CD8-positive, alpha-beta memory T cell (primary cell): Measurements from ENCODE around the gene LRRFIP1. TPM values are rescaled to one million over a fixed set of nuclear protein-coding genes. Genes with fewer than 3 reads are reported as not detected.

Experiments
- CTCF ChIA-PET: fragments of 350-600 bp; sonication (Branson Sonifier 250); formaldehyde crosslinking; loops from one replicate; lab custom pipeline; 2021; ENCODE audit warnings: antibody characterized with exemption; lab: Charles Lee
- POLR2A ChIA-PET: fragments of 350-600 bp; sonication (Branson Sonifier 250); formaldehyde crosslinking; loops from one replicate; lab custom pipeline; 2021; ENCODE audit warnings: antibody characterized with exemption; lab: Charles Lee
- DNase-seq, 5 donors: peaks; one replicate each; pipeline versions ENCODE4 v3.0.0 to v3.0.0-alpha.2; 2020 to 2022; ENCODE audit warnings: mixed read lengths in 1 of 5
- H3K27ac ChIP-seq: one replicate; pipeline ENCODE4 v1.7.0; 2013; ENCODE audit warnings: low read depth, mild to moderate bottlenecking, low read length, moderate library complexity
- H3K27me3 ChIP-seq: 2 replicates; pipeline ENCODE4 v1.7.0; 2013; ENCODE audit warnings: low read length, mild to moderate bottlenecking; ENCODE audit not compliant: insufficient read depth, poor library complexity, severe bottlenecking
- H3K36me3 ChIP-seq: 2 replicates; pipeline ENCODE4 v1.7.0; 2013; ENCODE audit warnings: mild to moderate bottlenecking, low read length, moderate library complexity; ENCODE audit not compliant: insufficient read depth
- H3K4me1 ChIP-seq: 2 replicates; pipeline ENCODE4 v1.7.0; 2013; ENCODE audit warnings: mild to moderate bottlenecking, low read length, moderate library complexity; ENCODE audit not compliant: insufficient read depth
- H3K4me3 ChIP-seq: 2 replicates; pipeline ENCODE4 v1.7.0; 2013; ENCODE audit warnings: mild to moderate bottlenecking, low read length
- H3K9me3 ChIP-seq: 2 replicates; pipeline ENCODE4 v1.7.0; 2013; ENCODE audit warnings: mild to moderate bottlenecking, low read length
- H3K27ac Mint-ChIP-seq, 8 donors: one replicate each; pipeline ENCODE4 v1.8.0; 2020 to 2021; ENCODE audit warnings: mixed read lengths in 8 of 8, mild to moderate bottlenecking in 6 of 8, inconsistent platforms in 3 of 8, moderate library complexity in 3 of 8
- H3K27me3 Mint-ChIP-seq, 2 donors: one replicate each; pipeline ENCODE4 v1.8.0; 2020 to 2021; ENCODE audit warnings: mixed read lengths in 2 of 2, mild to moderate bottlenecking in 1 of 2, moderate library complexity in 1 of 2
- H3K36me3 Mint-ChIP-seq, 3 donors: one replicate each; pipeline ENCODE4 v1.8.0; 2020 to 2021; ENCODE audit warnings: mixed read lengths in 3 of 3, inconsistent platforms in 1 of 3, mild to moderate bottlenecking in 1 of 3
- H3K4me1 Mint-ChIP-seq, 3 donors: one replicate each; pipeline ENCODE4 v1.8.0; 2020 to 2021; ENCODE audit warnings: mixed read lengths in 3 of 3, inconsistent platforms in 1 of 3, mild to moderate bottlenecking in 1 of 3
- H3K4me3 Mint-ChIP-seq, 7 donors: one replicate each; pipeline ENCODE4 v1.8.0; 2020 to 2021; ENCODE audit warnings: mixed read lengths in 7 of 7, mild to moderate bottlenecking in 6 of 7, moderate library complexity in 4 of 7, inconsistent platforms in 2 of 7
- H3K9me3 Mint-ChIP-seq, 5 donors: one replicate each; pipeline ENCODE4 v1.8.0; 2020 to 2022; ENCODE audit warnings: mixed read lengths in 5 of 5, mild to moderate bottlenecking in 3 of 5, moderate library complexity in 2 of 5, inconsistent platforms in 1 of 5
- polyA plus RNA-seq: library from polyadenylated mRNA; unstranded; fragments of 300-500 nt; fragmentation: Illumina TruSeq; gene quantifications from one replicate; pipeline ENCODE4 v1.2.3, GENCODE V29; 2021
- total RNA-seq, 2 experiments: library from RNA; stranded (reverse); gene quantifications; one replicate each; pipeline ENCODE4 v1.2.3, GENCODE V29; 2021

LRRFIP1 gene
- total and polyA plus RNA-seq, 3 experiments from 2014 or later = 128 to 192 (median 188) TPM

GRCh38 chr2:237791977-237792727 is 164.8 kb downstream of the LRRFIP1 start:
- ChIA-PET CTCF (no interaction called here), POLR2A (no interaction called here)
- H3K4me1 ChIP-seq = no peaks in the 10 kb centered on the region
- no peaks in the 10 kb centered on the region for H3K36me3 ChIP-seq
- peaks cover 3 to 12% (median 7%) of the 10 kb centered on the region in 3 donors for H3K4me1 Mint-ChIP-seq
- peaks cover 0 to 4% of the 10 kb centered on the region in 2 donors for H3K27me3 Mint-ChIP-seq
- H3K36me3 Mint-ChIP-seq = peaks cover 5 to 8% (median 7%) of the 10 kb centered on the region in 3 donors
- no peaks in the 10 kb centered on the region for H3K27me3 ChIP-seq
- no peak overlapping the region for H3K4me3 Mint-ChIP-seq
- H3K9me3 Mint-ChIP-seq = peaks cover 0 to 5% (median 2%) of the 10 kb centered on the region in 5 donors
- no peak for DNase-seq
- no peak overlapping the region for H3K4me3 ChIP-seq
- H3K9me3 ChIP-seq = no peaks in the 10 kb centered on the region
- no peak overlapping the region for H3K27ac Mint-ChIP-seq
- H3K27ac ChIP-seq = no peak overlapping the region

DNA sequence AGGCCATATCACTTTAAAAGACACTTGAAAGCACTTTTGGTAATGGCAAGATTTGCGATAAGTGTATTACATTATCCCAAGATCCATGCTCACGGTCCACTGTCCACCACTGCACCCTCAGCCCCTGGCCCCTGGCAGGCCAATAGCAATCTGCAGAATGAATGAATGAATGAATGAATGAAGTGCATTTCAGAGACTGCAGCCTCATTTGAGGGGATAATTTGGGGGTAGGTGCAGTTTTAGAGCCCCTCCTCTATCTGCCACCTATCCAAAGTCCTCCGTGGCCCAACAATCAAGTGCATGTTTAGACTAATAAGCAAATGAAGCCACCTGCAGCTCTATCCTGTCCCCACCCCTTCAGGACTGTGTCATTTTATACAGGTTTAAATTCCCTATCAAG is 169.9 kb downstream of the LRRFIP1 start:
- no peak for DNase-seq
- H3K9me3 Mint-ChIP-seq = peaks cover 0 to 2% (median 0%) of the 10 kb centered on the region in 5 donors
- Histone ChIP-seq H3K4me3 (no peak overlapping the region), H3K27ac (no peak overlapping the region), H3K9me3 (no peaks in the 10 kb centered on the region), H3K27me3 (no peaks in the 10 kb centered on the region), H3K4me1 (no peaks in the 10 kb centered on the region), H3K36me3 (no peaks in the 10 kb centered on the region)
- ChIA-PET CTCF (no interaction called here), POLR2A (no interaction called here)
- no peak overlapping the region for H3K4me3 Mint-ChIP-seq
- H3K27ac Mint-ChIP-seq = no peak overlapping the region
- peaks cover 1 to 6% (median 2%) of the 10 kb centered on the region in 3 donors for H3K36me3 Mint-ChIP-seq
- H3K4me1 Mint-ChIP-seq = no peaks in the 10 kb centered on the region
- no peaks in the 10 kb centered on the region for H3K27me3 Mint-ChIP-seq

DNA sequence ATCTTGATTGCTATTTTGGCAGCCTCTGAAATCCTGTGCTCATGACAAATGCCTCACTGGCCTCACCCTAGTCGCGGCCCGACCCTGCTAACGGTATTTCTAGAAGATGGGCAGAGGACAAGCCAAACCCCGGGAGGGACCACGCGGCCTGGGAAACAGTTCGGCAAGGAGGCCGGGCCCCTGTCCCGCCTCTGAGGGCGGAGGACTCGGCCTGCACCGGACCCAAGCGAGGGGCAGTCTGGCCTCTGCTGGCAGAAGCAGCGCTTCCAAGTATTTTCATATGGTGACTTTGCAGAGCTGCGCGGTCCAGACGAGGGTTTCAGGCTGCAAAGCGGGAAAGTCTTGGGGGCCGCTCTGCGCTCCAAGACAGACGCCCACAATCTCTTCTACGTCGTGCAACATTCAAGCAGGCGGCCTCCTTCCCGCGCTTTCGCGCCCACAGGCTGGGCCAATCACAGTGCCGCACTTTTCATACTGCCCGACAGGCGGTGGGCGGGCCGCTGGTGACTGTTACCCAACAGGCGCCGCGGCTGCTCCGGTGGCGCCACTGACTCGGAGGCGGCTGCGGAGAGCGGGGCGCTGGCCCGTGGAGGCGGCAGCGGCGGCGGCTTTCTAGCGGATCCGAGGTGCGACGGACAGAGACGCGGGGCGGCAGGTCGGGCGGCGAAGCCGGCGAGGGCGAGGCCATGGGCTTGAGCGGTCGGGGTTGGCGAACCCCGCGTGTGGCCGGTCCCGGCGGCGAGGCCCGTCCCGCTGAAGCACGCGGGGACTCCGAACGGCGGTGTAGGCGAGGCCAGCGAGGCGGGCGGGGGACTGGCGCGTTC is 171.1 kb downstream of the LRRFIP1 start, which contains the start of gene RBM44:
Gene RBM44 (plus strand): TSS at position 544 of the 824 bp plus-strand sequence. CDS start 14,831 bp downstream, outside the sequence.
- DNase-seq = no peak
- Mint-ChIP-seq H3K4me3 (no peak within 1 kb of the TSS), H3K9me3 (peaks cover 0 to 2% (median 0%) of the 10 kb centered on the region in 5 donors), H3K36me3 (peaks cover 1 to 6% (median 3%) of the 10 kb centered on the region in 3 donors), H3K27ac (no peak within 1 kb of the TSS), H3K27me3 (no peaks in the 10 kb centered on the region), H3K4me1 (no peaks in the 10 kb centered on the region)
- H3K27ac ChIP-seq = no peak within 1 kb of the TSS
- ChIA-PET CTCF (no interaction called here), POLR2A (no interaction called here)
- no peaks in the 10 kb centered on the region for H3K9me3 ChIP-seq
- no peak within 1 kb of the TSS for H3K4me3 ChIP-seq
- H3K4me1 ChIP-seq = no peaks in the 10 kb centered on the region
- H3K27me3 ChIP-seq = no peaks in the 10 kb centered on the region
- no peaks in the 10 kb centered on the region for H3K36me3 ChIP-seq

- no peak overlapping the region for H3K4me3 Mint-ChIP-seq
- H3K4me1 ChIP-seq = no peaks in the 10 kb centered on the region
- H3K36me3 ChIP-seq = no peaks in the 10 kb centered on the region
- ChIA-PET POLR2A (no interaction called here), CTCF (no interaction called here)
- H3K27me3 ChIP-seq = no peaks in the 10 kb centered on the region
- no peak overlapping the region for H3K27ac Mint-ChIP-seq
- H3K27me3 Mint-ChIP-seq = no peaks in the 10 kb centered on the region
- H3K4me1 Mint-ChIP-seq = no peaks in the 10 kb centered on the region
- no peak overlapping the region for H3K4me3 ChIP-seq
- no peak for DNase-seq
- H3K36me3 Mint-ChIP-seq = peaks cover 1 to 6% (median 3%) of the 10 kb centered on the region in 3 donors
- no peaks in the 10 kb centered on the region for H3K9me3 ChIP-seq
- no peak overlapping the region for H3K27ac ChIP-seq
- peaks cover 0 to 2% (median 0%) of the 10 kb centered on the region in 5 donors for H3K9me3 Mint-ChIP-seq
Measured at GRCh38 chr2:237799060-237799428, 171.7 kb downstream of the LRRFIP1 start.

DNA sequence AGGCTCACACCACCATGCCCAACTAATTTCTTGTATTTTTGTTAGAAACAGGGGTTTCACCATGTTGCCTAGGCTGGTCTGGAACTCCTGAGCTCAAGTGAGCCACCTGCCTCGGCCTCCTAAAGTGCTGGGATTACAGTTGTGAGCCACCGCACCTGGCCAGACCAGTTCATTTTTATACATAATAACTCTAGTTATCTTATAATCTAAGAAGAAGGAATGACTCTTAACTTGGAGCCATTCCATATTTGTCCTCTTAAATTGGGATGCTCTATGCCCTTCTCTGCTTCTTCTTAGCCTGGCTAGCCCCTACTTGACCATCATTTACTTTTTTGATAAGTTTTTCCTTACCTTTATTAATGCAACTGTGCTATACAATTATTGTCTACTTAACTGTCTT is 174.1 kb downstream of the LRRFIP1 start:
- H3K9me3 ChIP-seq = no peaks in the 10 kb centered on the region
- no peaks in the 10 kb centered on the region for H3K4me1 Mint-ChIP-seq
- peaks cover 0 to 2% (median 0%) of the 10 kb centered on the region in 5 donors for H3K9me3 Mint-ChIP-seq
- H3K27ac ChIP-seq = no peak overlapping the region
- ChIA-PET POLR2A (no interaction called here), CTCF (no interaction called here)
- peaks cover 0 to 6% of the 10 kb centered on the region in 2 donors for H3K27me3 Mint-ChIP-seq
- no peak overlapping the region for H3K4me3 ChIP-seq
- peaks cover 1 to 6% (median 2%) of the 10 kb centered on the region in 3 donors for H3K36me3 Mint-ChIP-seq
- H3K27me3 ChIP-seq = peaks cover 3% of the 10 kb centered on the region
- no peak for DNase-seq
- no peaks in the 10 kb centered on the region for H3K36me3 ChIP-seq
- no peak overlapping the region for H3K27ac Mint-ChIP-seq
- H3K4me1 ChIP-seq = no peaks in the 10 kb centered on the region
- no peak overlapping the region for H3K4me3 Mint-ChIP-seq

GRCh38 chr2:237806334-237806733 is 178.9 kb downstream of the LRRFIP1 start:
- no peaks in the 10 kb centered on the region for H3K9me3 Mint-ChIP-seq

GRCh38 chr2:237815637-237816036 is 188.2 kb downstream of the LRRFIP1 start:
- no peaks in the 10 kb centered on the region for H3K4me1 ChIP-seq
- H3K4me3 Mint-ChIP-seq = no peak overlapping the region
- DNase-seq = no peak
- no peaks in the 10 kb centered on the region for H3K9me3 ChIP-seq
- no peaks in the 10 kb centered on the region for H3K9me3 Mint-ChIP-seq
- H3K27ac Mint-ChIP-seq = no peak overlapping the region
- no peaks in the 10 kb centered on the region for H3K4me1 Mint-ChIP-seq
- H3K36me3 ChIP-seq = no peaks in the 10 kb centered on the region
- H3K4me3 ChIP-seq = no peak overlapping the region
- H3K27me3 Mint-ChIP-seq = no peaks in the 10 kb centered on the region
- no peak overlapping the region for H3K27ac ChIP-seq
- ChIA-PET CTCF (no interaction called here), POLR2A (no interaction called here)
- peaks cover 0 to 9% (median 0%) of the 10 kb centered on the region in 3 donors for H3K36me3 Mint-ChIP-seq
- H3K27me3 ChIP-seq = no peaks in the 10 kb centered on the region

More at GRCh38 chr2:237806334-237806733, 178.9 kb downstream of the LRRFIP1 start:
- Mint-ChIP-seq H3K27me3 (peaks cover 0 to 6% of the 10 kb centered on the region in 2 donors), H3K27ac (no peak overlapping the region), H3K4me3 (no peak overlapping the region), H3K4me1 (no peaks in the 10 kb centered on the region), H3K36me3 (peaks cover 0 to 2% (median 0%) of the 10 kb centered on the region in 3 donors)
- H3K27me3 ChIP-seq = peaks cover 5% of the 10 kb centered on the region
- H3K36me3 ChIP-seq = no peaks in the 10 kb centered on the region
- no peak overlapping the region for H3K27ac ChIP-seq
- H3K4me1 ChIP-seq = no peaks in the 10 kb centered on the region
- ChIA-PET POLR2A (no interaction called here), CTCF (no interaction called here)
- no peak overlapping the region for H3K4me3 ChIP-seq
- H3K9me3 ChIP-seq = no peaks in the 10 kb centered on the region
- DNase-seq = no peak

DNA sequence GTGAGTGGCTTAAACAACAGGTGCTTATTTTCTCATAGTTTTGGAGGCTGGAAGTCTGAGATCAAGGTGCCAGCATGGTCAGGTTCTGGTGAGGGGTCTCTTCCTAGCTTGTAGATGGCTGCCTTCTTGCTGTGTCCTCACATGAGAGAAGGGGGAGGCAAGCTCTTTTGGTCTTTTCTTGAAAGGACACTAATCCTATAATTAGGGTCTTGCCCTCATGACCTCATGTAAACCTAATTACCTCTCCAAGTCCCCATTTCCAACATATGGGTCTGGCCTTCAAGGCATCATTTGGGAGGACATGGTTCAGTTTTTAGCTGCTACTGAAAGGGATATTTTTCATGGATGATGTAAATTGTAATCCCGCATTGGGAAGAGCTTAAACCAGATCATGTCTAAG is 189.1 kb downstream of the LRRFIP1 start:
- H3K27me3 ChIP-seq = no peaks in the 10 kb centered on the region
- Mint-ChIP-seq H3K4me1 (no peaks in the 10 kb centered on the region), H3K27ac (no peak overlapping the region), H3K27me3 (no peaks in the 10 kb centered on the region), H3K9me3 (no peaks in the 10 kb centered on the region), H3K4me3 (no peak overlapping the region), H3K36me3 (peaks cover 0 to 9% (median 0%) of the 10 kb centered on the region in 3 donors)
- no peaks in the 10 kb centered on the region for H3K4me1 ChIP-seq
- ChIA-PET CTCF (no interaction called here), POLR2A (no interaction called here)
- no peak for DNase-seq
- no peak overlapping the region for H3K4me3 ChIP-seq
- H3K27ac ChIP-seq = no peak overlapping the region
- H3K36me3 ChIP-seq = no peaks in the 10 kb centered on the region
- H3K9me3 ChIP-seq = no peaks in the 10 kb centered on the region
